Astrocyte of the hippocampus (primary cell): ENCODE data around the gene HKDC1.
"Not testable (repeated sequence)": the region's sequence is repeated elsewhere in the genome, so short reads cannot be mapped to it uniquely, and the experiment has no call there.

Experiments
- DNase-seq: peaks from one replicate; pipeline ENCODE4 v3.0.0; 2011; ENCODE audit warnings: low read depth, low spot score

HKDC1 gene

DNA sequence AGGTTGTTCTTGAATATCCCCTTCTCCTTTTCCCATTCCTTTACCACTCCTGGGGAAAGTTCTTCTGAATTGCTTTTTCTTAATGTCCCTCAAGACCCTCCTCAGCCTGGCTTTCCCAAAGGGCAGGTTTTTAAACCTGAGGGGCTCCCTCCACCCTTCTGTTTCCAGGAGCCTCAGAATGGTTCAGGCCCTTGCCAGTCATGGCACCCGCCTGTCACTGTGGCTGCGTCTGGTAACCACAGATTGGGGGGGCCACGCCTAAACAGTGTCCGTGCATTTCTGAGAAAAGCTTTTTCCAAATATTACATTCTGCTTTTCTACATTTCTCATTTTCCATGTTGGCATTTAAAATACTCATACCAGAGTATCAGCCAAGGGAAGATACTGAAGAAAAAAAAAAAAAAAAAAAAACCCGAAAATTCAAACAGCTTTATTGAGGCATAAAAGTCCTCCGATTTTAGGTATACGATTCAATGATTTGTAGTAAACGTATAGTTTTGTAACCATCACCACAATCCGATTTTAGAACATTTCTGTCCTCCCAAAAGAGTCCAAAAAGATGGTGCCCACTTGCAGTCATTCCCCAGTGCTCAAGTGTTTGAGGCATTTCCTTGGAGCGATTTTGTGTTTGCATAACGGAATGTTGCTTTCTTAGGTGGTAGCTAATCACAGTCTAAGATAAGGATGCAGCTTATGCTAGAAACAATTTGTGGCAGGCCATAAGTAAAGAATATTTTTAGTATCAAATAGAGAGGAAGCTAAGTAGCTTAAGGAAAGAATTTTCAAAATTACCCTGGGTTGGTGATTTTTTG lies 22.1 kb downstream of the HKDC1 start:
- DNase-seq: peak; percentile 55

DNA sequence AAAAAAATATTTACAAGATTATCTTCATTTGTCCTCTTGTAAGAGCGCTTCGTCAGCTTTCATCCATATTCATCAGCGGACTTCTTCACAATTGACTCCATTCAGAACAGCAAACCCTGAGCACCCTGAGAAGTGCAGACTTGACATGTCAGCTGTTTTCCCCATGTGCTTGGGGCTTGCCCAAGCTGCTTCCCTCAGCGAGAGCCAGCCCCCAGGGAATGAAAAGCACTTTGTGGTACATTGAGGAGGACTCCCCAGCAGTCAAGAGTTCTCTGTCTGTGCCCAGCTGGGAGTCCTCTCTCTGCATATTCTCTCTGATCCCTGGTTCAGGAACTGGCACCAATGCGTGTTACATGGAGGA lies 22.7 kb downstream of the HKDC1 start:
- peak; percentile 75 for DNase-seq

DNA sequence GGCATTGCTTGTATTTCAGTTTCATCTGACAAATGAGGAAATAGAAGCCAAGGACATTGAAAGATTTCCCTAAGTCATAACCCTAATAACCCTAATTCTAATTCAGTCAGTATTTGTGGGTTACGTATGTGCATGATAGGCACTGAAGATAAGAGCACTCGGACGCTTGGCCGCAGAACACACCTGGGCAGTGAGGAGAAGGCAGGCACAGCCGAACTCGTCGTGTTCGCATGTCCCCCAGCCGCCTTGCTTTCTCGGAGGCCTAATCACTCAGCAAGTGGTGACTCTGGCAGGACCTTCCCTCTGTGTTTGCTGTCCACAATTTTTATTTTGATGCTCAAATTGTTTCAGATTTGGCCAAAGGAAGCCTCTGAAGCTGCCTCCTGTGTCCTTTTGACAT lies 23.7 kb downstream of the HKDC1 start:
- no peak for DNase-seq

DNA sequence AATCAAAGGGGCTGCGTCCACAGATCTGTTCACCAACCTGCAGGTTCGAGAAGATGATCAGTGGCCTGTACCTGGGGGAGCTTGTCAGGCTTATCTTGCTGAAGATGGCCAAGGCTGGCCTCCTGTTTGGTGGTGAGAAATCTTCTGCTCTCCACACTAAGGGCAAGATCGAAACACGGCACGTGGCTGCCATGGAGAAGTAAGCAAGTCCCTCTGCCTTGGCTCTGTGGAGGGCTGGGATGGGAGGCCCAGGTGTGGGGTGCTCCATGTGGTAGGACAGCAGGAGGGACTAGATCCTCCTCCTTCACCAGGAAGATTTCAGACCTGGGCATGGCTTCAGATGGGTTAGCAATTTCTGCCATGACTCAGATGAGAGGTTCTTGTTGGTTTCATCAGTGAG lies 25.9 kb downstream of the HKDC1 start:
- no peak for DNase-seq

DNA sequence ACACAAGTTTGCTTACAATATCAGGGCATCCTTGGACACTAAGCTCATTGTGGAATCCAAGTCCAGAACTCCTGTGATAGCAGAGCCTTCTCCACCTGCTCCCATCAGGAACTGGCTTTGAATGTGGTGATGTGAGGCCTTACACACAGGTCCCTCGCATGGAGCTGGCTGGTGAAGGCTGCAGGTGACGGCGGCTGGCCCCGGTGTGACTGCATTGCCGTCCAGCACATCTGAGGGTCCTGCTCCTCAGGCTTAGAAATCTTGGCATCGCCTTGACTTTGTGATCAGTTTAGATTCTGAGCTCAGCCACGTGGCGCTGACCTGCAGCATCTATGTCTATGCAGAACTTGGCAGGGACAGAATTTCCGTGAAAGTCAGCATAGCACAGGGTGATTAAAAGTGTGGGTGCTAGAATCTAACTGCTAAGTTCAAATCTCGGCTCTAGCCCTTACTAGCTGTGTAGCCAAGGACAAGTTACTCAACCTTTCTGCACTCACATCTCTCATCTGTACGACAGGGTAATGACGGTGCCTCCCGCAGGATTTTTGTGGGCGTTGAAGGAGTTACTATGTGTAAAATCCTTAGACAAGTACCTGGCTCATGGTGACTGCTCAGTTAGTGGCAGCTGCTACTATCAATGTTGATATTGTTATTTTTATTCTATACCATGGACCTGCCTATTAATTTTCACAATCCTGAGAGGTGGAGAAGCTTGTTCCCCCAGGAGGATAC lies 26.6 kb downstream of the HKDC1 start:
- DNase-seq: no peak

DNA sequence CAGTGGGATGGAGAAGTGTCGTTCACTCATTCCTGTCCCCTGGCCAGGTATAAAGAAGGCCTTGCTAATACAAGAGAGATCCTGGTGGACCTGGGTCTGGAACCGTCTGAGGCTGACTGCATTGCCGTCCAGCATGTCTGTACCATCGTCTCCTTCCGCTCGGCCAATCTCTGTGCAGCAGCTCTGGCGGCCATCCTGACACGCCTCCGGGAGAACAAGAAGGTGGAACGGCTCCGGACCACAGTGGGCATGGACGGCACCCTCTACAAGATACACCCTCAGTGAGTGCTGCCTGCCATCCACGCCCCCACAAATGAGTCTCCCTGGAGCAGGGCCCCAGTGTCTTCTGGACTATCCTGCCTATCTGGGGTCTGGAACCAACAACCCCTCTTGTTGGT lies 27.2 kb downstream of the HKDC1 start:
- DNase-seq: no peak

DNA sequence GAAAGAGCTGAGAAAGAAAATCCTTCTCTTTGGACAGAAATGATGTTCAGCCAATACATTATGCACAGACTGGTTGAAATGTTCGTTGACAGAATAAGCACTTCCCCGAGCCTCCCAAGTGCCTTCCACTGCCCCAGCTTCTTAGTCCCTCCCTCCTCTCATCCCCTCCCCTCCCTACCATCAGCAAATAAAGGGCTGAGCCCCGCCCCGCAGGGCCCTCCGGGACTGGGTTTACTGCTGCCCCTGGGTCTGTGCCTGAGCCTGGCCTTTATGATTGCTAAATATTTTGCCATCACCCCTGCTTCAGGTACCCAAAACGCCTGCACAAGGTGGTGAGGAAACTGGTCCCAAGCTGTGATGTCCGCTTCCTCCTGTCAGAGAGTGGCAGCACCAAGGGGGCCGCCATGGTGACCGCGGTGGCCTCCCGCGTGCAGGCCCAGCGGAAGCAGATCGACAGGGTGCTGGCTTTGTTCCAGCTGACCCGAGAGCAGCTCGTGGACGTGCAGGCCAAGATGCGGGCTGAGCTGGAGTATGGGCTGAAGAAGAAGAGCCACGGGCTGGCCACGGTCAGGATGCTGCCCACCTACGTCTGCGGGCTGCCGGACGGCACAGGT lies 28.1 kb downstream of the HKDC1 start:
- DNase-seq: no peak

DNA sequence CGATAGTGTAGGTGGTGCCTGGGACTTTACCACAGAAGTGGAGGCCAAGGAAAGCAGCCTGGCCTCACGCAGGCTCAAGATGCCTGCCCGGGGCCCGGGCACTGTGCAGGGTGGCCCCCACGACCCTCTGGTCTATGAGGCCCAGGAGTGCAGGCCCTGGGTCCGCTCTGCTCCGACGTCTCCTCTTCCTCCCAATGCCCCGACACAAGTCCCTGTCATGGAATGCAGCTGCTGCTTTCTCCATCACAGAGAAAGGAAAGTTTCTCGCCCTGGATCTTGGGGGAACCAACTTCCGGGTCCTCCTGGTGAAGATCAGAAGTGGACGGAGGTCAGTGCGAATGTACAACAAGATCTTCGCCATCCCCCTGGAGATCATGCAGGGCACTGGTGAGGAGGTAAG lies 29.9 kb downstream of the HKDC1 start:
- DNase-seq: no peak

DNA sequence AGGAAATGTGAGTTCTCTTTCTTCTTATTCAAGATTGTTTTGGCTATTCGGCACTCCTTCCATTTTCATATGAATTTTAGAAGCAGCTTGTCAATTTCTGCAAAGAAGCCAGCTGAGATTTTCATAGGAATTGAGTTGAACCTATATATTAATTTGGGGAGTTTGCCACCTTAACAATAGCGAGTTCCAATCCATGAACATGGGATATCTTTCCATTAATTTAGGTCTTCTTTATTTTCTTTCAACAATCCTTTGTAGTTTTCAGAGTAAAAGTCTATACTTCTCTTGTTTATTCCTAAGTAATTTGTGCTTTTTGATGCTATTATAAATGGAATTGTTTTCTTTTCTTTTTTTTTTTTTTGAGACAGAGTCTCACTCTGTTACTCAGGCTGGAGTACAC lies 31.3 kb downstream of the HKDC1 start:
- not testable (repeated sequence) for DNase-seq

DNA sequence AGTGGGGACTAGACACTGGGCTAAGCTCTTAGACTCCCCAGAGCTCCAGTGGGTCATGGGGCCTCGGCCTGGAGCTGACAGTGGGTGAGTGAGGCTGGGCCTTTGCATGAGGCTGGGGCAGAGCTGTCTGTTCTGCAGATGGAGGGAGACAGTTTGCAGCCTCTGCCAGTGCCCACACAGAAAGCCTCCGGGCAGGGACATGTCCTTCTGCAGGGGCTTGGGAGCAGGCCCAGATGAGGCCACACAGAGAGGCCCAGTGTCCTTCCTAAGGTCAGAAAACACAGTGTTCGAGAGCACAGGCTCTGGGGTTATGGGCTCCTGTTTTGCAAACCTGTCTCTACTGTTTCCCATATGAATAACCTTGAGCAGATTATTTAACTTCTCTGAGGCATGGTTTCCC lies 33.0 kb downstream of the HKDC1 start:
- DNase-seq: no peak

DNA sequence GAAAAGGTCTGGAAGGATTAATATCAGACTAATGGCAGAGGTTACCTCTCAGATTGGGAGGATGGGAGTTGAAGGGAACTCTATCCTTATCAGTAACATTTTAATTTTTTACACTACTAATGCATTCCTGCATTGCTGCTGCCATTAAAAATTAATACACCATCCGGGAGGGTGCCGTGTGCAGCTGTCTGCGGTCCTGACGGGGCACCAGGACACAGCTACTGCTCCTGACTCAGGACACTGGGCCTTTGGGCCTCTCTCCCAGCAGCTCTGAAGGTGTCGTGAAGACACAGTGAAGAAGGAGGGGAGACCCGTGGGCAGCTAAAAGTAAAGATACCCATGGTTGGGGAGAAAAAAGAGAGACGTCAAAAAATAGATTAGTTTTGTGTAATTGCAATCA lies 34.7 kb downstream of the HKDC1 start:
- DNase-seq: no peak

DNA sequence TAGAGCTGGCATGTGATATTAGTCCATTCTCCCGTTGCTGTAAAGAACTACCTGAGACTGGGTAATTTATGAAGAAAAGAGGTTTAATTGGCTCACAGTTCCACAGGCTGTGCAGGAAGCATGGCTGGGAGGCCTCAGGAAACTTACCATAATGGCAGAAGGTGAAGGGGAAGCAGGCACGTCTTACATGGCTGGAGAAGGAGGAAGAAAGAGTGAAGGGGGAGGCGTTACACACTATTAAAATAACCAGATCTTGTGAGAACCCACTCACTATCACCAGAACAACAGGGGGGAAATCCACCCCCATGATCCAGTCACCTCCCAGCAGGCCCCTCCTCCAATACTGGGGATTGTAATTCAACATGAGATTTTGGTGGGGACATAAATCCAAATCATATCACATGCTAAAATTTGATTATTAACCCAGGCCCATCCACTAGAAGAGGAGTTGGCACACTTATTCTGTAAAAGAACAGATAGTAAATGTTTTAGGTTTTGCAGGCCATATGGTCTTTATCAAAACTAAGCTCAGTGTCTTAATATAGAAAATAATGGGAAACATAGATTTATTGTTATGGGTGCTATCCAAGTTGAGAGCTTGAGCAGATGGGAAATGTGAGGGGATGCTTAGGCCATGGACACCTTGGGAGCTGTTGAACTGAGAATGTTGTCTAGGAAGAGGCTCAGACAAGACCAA lies 39.6 kb downstream of the HKDC1 start:
- DNase-seq: no peak

DNA sequence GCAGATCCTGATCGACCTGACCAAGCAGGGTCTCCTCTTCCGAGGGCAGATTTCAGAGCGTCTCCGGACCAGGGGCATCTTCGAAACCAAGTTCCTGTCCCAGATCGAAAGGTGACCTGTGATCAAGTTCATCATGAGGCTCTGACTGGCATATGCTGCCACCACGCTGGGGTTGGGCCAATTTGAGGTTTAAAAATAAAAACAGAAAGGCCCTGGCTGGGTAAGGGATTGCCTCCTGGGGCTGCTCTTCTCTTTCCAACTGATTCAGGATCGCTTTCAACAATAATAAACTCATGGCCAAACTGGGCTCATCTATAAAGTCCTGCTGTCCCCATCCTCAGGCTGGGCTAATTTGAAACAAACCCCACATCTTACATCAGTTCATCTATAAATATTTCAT lies 41.1 kb downstream of the HKDC1 start:
- no peak for DNase-seq

DNA sequence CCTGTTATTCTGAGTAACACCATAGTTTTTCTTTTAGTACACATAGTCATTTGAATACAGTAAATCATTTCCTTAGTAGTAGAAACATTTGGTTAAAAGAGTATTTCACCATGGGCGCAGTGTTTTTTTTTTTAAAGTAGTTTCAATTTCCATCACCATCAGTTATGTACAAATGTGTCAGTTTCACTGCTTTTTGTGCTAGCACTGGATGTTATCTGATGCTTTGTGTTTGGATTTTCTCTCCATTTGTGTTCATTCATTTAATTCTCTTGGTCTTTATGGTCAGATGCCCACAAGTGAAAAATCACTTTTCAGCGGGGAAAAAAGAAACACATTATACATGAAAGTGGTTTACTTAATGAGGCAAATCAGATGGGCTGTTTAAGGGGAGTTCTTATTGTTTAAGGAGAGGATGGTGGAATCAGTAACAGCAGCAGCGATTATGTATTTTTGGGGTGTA lies 42.2 kb downstream of the HKDC1 start:
- DNase-seq: no peak

DNA sequence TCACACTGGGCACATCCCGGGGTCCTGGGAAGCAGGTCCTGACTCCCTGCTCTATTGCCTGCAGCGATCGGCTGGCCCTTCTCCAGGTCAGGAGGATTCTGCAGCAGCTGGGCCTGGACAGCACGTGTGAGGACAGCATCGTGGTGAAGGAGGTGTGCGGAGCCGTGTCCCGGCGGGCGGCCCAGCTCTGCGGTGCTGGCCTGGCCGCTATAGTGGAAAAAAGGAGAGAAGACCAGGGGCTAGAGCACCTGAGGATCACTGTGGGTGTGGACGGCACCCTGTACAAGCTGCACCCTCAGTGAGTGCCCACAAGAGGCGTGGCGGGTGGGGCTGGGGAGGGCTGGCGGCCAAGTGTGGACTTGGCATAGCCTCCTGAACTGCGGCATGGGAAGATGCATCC lies 45.4 kb downstream of the HKDC1 start:
- DNase-seq: no peak

DNA sequence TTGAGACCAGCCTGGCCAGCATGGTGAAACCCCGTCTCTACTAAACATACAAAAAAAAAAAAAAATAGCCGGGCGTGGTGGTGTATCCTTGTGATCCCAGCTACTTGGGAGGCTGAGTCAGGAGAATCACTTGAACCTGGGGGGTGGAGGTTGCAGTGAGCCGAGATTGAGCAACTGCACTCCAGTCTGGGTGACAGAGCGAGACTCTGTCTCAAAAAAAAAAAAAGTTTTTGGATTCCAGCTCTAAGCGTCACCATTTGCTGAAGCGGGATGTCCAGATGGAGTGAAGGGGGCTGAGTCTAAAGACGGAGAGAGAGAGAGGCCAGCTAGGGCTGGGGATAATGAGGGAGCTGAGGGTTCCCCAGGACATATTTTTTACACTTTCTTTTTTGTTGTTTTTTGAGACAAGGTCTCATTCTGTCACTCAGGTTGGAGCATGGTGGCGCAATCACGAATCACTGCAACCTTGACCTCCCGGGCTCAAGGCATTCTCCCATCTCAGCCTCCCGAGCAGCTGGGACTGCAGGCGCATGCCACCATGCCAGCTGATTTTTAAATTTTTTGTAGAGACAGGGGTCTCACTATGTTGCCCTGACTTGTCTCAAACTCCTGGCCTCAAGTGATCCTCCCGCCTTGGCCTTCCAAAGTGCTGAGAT lies 48.8 kb downstream of the HKDC1 start:
- DNase-seq: no peak

DNA sequence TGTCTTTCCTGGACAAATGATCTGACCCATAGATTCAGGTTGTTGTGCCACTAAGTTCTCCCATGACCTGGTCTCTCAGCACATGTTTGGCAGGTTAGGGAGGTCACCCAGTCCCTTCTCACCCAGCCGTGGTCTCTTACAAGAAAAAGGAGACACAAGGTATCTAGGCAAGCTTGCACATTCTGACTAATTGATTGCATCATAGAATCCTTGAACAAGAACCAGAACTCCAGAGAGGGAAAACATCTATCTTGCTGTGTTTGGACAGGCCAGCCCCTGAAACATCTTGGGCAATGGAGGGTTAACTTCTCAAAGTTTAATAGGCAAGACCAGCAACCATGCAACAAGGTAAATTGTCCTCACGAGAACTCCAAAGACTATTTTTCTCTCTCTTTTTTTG lies 49.6 kb downstream of the HKDC1 start:
- DNase-seq: no peak

DNA sequence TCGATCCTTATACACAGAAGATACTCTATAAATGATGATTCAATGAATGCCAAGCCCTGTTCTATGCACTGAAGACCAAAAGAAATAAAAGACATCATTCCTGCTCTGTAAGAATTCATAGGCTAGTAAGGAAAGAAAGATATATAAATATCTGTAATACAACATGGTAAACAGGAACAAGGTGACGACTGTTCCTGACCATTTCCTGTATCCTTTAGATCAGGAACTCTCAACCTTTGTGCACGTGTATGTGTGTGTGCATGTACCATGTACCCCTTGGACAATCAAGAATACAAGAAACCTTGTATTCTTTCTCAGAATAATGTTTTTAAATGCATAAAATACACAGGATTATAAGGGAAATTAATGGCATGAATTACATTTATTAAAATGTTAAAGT lies 50.9 kb downstream of the HKDC1 start:
- DNase-seq: no peak

DNA sequence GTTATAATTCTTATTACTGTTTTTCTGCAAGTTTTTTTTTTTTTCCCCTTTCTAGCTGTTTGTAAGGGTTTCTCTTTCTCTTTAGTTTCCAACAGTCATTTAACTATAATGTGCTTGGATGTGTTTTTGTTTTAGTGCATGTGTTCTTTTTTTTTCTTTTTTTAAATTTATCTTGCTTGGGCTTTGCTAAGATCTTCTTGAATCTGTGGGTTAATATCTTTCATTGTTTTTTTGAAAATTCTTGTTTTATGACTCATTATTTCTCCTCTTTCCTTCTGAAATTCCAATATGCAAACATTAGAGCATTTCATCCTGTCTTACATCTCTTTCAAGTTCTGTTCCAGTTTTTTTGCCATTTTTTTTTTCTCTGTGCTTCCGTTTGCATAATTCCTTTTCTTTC lies 52.5 kb downstream of the HKDC1 start:
- DNase-seq: no peak

DNA sequence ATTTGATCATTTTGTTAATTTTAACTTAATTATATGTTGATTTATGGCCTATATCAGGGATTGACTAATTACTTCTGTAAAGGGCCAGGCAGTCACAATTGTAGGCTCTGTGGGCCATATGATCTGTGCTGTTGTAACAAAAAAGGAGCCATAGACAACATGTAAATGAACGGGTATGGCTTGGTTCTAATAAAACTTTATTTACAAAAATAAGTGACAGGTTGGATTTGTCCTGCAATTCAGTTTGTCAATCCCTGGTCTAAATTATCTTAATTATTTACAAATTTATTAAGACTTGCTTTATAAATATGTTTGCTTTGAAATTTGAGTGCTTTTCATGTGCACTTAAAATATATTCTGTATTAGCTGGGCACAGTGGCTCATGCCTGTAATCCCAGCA lies 55.3 kb downstream of the HKDC1 start:
- no peak for DNase-seq

DNA sequence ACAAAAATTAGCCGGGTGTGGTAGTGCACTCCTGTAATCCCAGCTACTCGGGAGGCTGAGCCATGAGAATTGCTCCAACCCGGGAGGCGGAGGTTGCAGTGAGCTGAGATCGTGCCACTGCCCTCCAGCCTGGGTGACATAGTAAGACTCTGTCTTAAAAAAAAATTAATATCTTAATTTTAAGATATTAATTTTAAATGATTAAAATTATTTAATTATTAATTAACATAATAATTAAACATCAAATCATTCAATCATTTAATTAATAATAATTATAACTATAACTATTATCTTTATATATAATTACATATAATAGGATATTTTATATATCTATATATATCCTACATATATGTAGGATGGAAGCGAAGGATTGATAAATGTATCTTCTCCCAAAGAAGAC lies 56.4 kb downstream of the HKDC1 start:
- DNase-seq: no peak
